Lower leg skin (tissue), 4 donors: Measurements from ENCODE around the gene TP53AIP1. TPM values are rescaled to one million over a fixed set of nuclear protein-coding genes. Genes with fewer than 3 reads are reported as not detected.
"Not testable (repeated sequence)": the region's sequence is repeated elsewhere in the genome, so short reads cannot be mapped to it uniquely, and the experiment has no call there.

Experiments
- DNase-seq, 2 donors: peaks; one replicate each; pipeline ENCODE4 v3.0.0-alpha.2; 2019; ENCODE audit warnings: low spot score in 2 of 2
- H3K4me3 ChIP-seq: fragments of 200-600 bp; sonication (generic); 2 replicates; pipeline ENCODE4 v1.5.1; 2017; ENCODE audit warnings: mild to moderate bottlenecking, low read depth; ENCODE audit not compliant: poor library complexity, severe bottlenecking
- CTCF ChIP-seq, 3 donors: fragments of 450-650 bp; IDR thresholded peaks; one replicate each; pipeline ENCODE4 v1.5.1; 2016; ENCODE audit warnings: antibody characterized with exemption in 3 of 3, mild to moderate bottlenecking in 3 of 3, moderate library complexity in 2 of 3
- POLR2A ChIP-seq, 2 donors: fragments of 450-650 bp; IDR thresholded peaks; one replicate each; pipeline ENCODE4 v1.6.1; 2016 to 2017; ENCODE audit warnings: antibody characterized with exemption in 2 of 2, mild to moderate bottlenecking in 1 of 2, moderate library complexity in 1 of 2
- whole genome bisulfite sequencing, 2 donors: methylation state at CpG; one replicate each; pipeline ENCODE4 v1.1.5; 2018; 5-methylcytosine and 5-hydroxymethylcytosine counted together
- intact Hi-C: fragments of 100-400 bp; cut with DNase I; formaldehyde crosslinking; loops from one replicate; pipeline ENCODE4 v1.15.0; 2023; ENCODE audit warnings: low total_unique reads
- total RNA-seq, 4 donors: library from RNA; depleted of rRNA; stranded (reverse); fragments of >200 nt; gene quantifications; one replicate each; pipeline ENCODE4 v1.1.0, GENCODE V29; 2016

Gene TP53AIP1
- total RNA-seq, 4 donors from 2014 or later = 9.2 to 17.3 (median 16.2) TPM

GRCh38 chr11:128926000-128926399 is 16.7 kb downstream of the TP53AIP1 start:
- no peak for TF ChIP-seq POLR2A (IDR thresholded peaks at IDR 0.05)
- TF ChIP-seq CTCF (IDR thresholded peaks at IDR 0.05) = no peak
- no peak for DNase-seq
- H3K4me3 ChIP-seq = no peak overlapping the region
- intact Hi-C loops = no loop called here
- 76 to 83% methylated on average over 3 of the region's 3 CpGs for WGBS, 2 donors

- intact Hi-C loops = no loop called here
- TF ChIP-seq CTCF (IDR thresholded peaks at IDR 0.05) (no peak), POLR2A (IDR thresholded peaks at IDR 0.05) (no peak)
- no peak for DNase-seq
- 74 to 75% methylated on average over 2 of the region's 2 CpGs for WGBS, 2 donors
- H3K4me3 ChIP-seq = no peak overlapping the region
These were observed 17.4 kb downstream of the TP53AIP1 start for GRCh38 chr11:128925250-128925600.

DNA sequence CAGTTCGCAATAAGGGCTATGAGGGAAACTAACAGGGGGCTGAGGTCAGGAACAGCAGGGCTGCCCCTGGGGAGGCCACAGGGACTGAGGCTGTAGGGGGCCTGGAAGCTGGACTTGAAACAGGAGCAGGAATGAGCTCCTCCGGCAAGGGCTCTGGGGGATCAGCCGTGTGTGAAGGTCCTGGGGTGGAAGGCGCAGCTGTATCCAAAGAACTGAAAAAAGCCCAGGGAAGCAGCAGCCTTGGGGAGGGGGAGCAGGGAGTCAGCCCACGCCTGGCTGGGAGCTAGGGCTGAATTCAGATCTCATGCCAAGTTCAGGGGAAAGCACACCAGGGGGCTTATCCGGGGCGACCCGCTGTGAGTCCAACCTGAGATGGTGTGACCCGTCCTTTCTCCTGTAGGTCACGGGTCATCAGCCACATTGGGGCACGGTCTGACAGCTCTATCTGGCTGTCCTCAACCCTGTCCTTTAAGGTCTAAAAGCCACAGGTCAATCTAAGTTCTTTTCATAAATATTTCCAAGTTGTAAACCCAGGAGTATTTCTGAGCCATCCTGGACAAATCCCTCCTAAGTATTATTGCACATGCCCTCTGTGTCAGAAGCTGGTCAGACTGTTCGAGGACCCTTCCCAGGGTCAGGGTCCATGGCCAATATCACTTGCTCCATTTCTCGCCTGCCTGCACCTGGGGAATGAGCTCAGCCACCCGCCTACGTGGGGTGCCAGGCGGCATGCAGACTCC is 18.0 kb downstream of the TP53AIP1 start:
- WGBS, 2 donors = 86 to 88% methylated on average over 16 of the region's 16 CpGs
- no peak overlapping the region for H3K4me3 ChIP-seq
- TF ChIP-seq POLR2A (IDR thresholded peaks at IDR 0.05) (no peak), CTCF (IDR thresholded peaks at IDR 0.05) (no peak)
- DNase-seq = no peak
- intact Hi-C loops = no loop called here

GRCh38 chr11:128924104-128924503 is 18.6 kb downstream of the TP53AIP1 start:
- intact Hi-C loops = no loop called here
- TF ChIP-seq CTCF (IDR thresholded peaks at IDR 0.05) = no peak
- TF ChIP-seq POLR2A (IDR thresholded peaks at IDR 0.05) = no peak
- H3K4me3 ChIP-seq = no peak overlapping the region
- WGBS, 2 donors = 87 to 88% methylated on average over 7 of the region's 7 CpGs
- no peak for DNase-seq

- intact Hi-C loops = no loop called here
- WGBS, 2 donors = 72 to 74% methylated on average over 4 of the region's 4 CpGs
- TF ChIP-seq POLR2A (IDR thresholded peaks at IDR 0.05) = no peak
- no peak for TF ChIP-seq CTCF (IDR thresholded peaks at IDR 0.05)
- H3K4me3 ChIP-seq = no peak overlapping the region
- no peak for DNase-seq
These were observed 20.9 kb downstream of the TP53AIP1 start for GRCh38 chr11:128921793-128922192.

GRCh38 chr11:128920666-128921065 is 22.0 kb downstream of the TP53AIP1 start:
- intact Hi-C loops = no loop called here
- no peak for DNase-seq
- TF ChIP-seq CTCF (IDR thresholded peaks at IDR 0.05) = no peak
- TF ChIP-seq POLR2A (IDR thresholded peaks at IDR 0.05) = no peak
- 94 to 96% methylated on average over 15 of the region's 15 CpGs for WGBS, 2 donors
- H3K4me3 ChIP-seq = no peak overlapping the region

- DNase-seq, intact Hi-C loops, H3K4me3 ChIP-seq: not testable (repeated sequence)
- WGBS, 2 donors = 74 to 79% methylated on average over 6 to 7 of the region's 7 CpGs
These were observed 23.0 kb downstream of the TP53AIP1 start for GRCh38 chr11:128919635-128920034.
